ENCODE results near the gene CEP55. TPM values are rescaled to one million over a fixed set of nuclear protein-coding genes. Genes with fewer than 3 reads are reported as not detected.

Gene CEP55
- under 1 TPM; 0.16 to 0.17 TPM for total RNA-seq
- polyA plus RNA-seq (2013, experiment 1 of 2), result 1.3 TPM
- polyA plus RNA-seq (2013, experiment 2 of 2), result 2.4 TPM
- total RNA-seq, result 0 to 197 (median 0.91) reads per million in 172 experiments

GRCh38 chr10:93496322-93497041 is at the start of gene CEP55:
Gene CEP55, plus strand, starts transcription at chr10:93496612. Its CDS starts 3,440 bp downstream, at chr10:93500052.
- Histone ChIP-seq H3K36me3 (ENCODE audit: insufficient read depth, low read length) (no peaks in the 10 kb centered on the region), H3K4me1 (ENCODE audit: insufficient read depth, low read length) (peaks cover 17% of the 10 kb centered on the region), H3K27ac (ENCODE audit: low read depth in 1 of 2, low read length in 2 of 2) (no peak within 1 kb of the TSS), H3K27me3 (ENCODE audit: control insufficient read depth in 1 of 2, insufficient read depth in 2 of 2, low read length in 2 of 2) (no peaks in the 10 kb centered on the region), H3K4me3 (ENCODE audit: low read length) (peak within 1 kb of the TSS; percentile 95), H3K9me3 (ENCODE audit: control insufficient read depth in 1 of 2, insufficient read depth in 1 of 2, low read length in 2 of 2) (no peaks in the 10 kb centered on the region)
- Mint-ChIP-seq H3K4me3 (peak within 1 kb of the TSS; percentile 95), H3K9me3 (no peaks in the 10 kb centered on the region), H3K4me1 (ENCODE audit: low read depth) (peaks cover 4% of the 10 kb centered on the region), H3K27ac (peak within 1 kb of the TSS; percentile 46), H3K36me3 (ENCODE audit: low read depth) (peaks cover 5% of the 10 kb centered on the region), H3K27me3 (peaks cover 5% of the 10 kb centered on the region)
- TF ChIP-seq, protein P1, sequence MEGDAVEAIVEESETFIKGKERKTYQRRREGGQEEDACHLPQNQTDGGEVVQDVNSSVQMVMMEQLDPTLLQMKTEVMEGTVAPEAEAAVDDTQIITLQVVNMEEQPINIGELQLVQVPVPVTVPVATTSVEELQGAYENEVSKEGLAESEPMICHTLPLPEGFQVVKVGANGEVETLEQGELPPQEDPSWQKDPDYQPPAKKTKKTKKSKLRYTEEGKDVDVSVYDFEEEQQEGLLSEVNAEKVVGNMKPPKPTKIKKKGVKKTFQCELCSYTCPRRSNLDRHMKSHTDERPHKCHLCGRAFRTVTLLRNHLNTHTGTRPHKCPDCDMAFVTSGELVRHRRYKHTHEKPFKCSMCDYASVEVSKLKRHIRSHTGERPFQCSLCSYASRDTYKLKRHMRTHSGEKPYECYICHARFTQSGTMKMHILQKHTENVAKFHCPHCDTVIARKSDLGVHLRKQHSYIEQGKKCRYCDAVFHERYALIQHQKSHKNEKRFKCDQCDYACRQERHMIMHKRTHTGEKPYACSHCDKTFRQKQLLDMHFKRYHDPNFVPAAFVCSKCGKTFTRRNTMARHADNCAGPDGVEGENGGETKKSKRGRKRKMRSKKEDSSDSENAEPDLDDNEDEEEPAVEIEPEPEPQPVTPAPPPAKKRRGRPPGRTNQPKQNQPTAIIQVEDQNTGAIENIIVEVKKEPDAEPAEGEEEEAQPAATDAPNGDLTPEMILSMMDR (IDR thresholded peaks at IDR 0.05), result no peak
- ATAC-seq (ENCODE audit: poor library complexity) (peak; percentile 99), DNase-seq (peak; percentile 89 to 97 (median 94))
- POLR2A ChIA-PET, result interaction anchor here (0.7 to 1.6 kb wide), 5 partner anchors 10 to 1772 kb away, joined by 4 to 6 read pairs (median 4); partner anchors contain the start of gene EXOC6
- CTCF ChIA-PET, result interaction anchor here (0.6 to 1.6 kb wide), 5 partner anchors 12 to 692 kb away, joined by 3 to 9 read pairs (median 4); partner anchors contain the start of gene MYOF
- intact Hi-C loops (cut with DNase I, micrococcal nuclease), result loop anchor here (5.0 to 10.0 kb wide), 7 partner anchors 119 to 1572 kb away; partner anchors contain the start of genes BTAF1 (in 1 of the 2), CPEB3 (in 1 of the 2), EXOC6 (in 1 of the 2) and KIF11 (in 1 of the 2)

DNA sequence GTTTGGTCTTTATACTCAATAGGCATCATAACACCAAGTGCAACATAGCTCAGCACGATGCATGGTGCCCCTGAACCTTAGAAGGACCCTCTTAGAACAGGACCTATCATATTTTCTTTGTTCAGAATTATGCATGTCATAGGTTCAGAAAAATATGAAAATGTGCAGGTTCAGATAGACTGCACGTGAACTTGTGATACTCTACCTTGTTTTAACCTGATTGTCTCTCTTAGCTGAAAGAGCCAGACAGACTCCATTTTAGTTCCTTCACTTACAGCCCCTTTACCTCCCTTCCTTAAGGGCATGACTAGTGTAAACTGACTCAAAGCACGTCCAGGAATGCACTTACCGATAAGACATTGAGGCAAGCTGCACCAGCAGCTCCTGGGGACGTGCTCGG is 49.4 kb upstream of the CEP55 start:
- H3K27ac ChIP-seq (ENCODE audit: low read depth in 1 of 2, low read length in 2 of 2), result no peak overlapping the region
- Mint-ChIP-seq H3K27ac (no peak overlapping the region), H3K27me3 (no peaks in the 10 kb centered on the region), H3K4me1 (ENCODE audit: low read depth) (peaks cover 9% of the 10 kb centered on the region), H3K4me3 (no peak overlapping the region), H3K9me3 (no peaks in the 10 kb centered on the region), H3K36me3 (ENCODE audit: low read depth) (no peaks in the 10 kb centered on the region)
- peaks cover under 1% of the 10 kb centered on the region for H3K4me1 ChIP-seq (ENCODE audit: insufficient read depth, low read length)
- H3K9me3 ChIP-seq (ENCODE audit: control insufficient read depth in 1 of 2, insufficient read depth in 1 of 2, low read length in 2 of 2), result no peaks in the 10 kb centered on the region
- intact Hi-C loops (cut with DNase I, micrococcal nuclease), result no loop called here
- DNase-seq (no peak), ATAC-seq (ENCODE audit: poor library complexity) (no peak)
- no peak overlapping the region for H3K4me3 ChIP-seq (ENCODE audit: low read length)
- H3K27me3 ChIP-seq (ENCODE audit: control insufficient read depth in 1 of 2, insufficient read depth in 2 of 2, low read length in 2 of 2), result no peaks in the 10 kb centered on the region
- no peaks in the 10 kb centered on the region for H3K36me3 ChIP-seq (ENCODE audit: insufficient read depth, low read length)
- ChIA-PET CTCF (no interaction called here), POLR2A (no interaction called here)
- TF ChIP-seq, protein P1 (IDR thresholded peaks at IDR 0.05), result no peak

DNA sequence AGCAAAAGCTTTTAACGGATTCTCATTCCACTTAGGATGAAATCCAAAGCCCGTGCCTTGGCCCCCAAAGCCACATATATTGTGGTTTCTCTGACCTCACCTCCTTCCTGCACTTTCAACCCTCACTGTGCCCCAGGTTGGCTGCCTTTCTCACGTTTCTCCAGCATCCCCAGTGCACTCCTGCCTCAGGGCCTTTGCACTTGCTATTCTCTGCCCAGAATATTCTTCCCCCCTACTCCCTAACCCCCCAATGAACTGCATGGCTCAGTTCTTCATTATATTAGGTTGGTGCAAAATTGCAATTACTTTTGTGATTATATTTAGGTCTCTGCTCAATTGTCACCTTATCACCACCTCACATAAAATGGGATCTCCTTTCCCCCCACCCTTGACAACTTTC is 48.4 kb upstream of the CEP55 start:
- H3K4me3 Mint-ChIP-seq, result no peak overlapping the region
- H3K27me3 Mint-ChIP-seq, result no peaks in the 10 kb centered on the region
- H3K4me1 Mint-ChIP-seq (ENCODE audit: low read depth), result peaks cover 12% of the 10 kb centered on the region
- Histone ChIP-seq H3K36me3 (ENCODE audit: insufficient read depth, low read length) (no peaks in the 10 kb centered on the region), H3K27me3 (ENCODE audit: control insufficient read depth in 1 of 2, insufficient read depth in 2 of 2, low read length in 2 of 2) (no peaks in the 10 kb centered on the region), H3K9me3 (ENCODE audit: control insufficient read depth in 1 of 2, insufficient read depth in 1 of 2, low read length in 2 of 2) (no peaks in the 10 kb centered on the region), H3K4me3 (ENCODE audit: low read length) (no peak overlapping the region), H3K4me1 (ENCODE audit: insufficient read depth, low read length) (peaks cover 3% of the 10 kb centered on the region), H3K27ac (ENCODE audit: low read depth in 1 of 2, low read length in 2 of 2) (no peak overlapping the region)
- ATAC-seq (ENCODE audit: poor library complexity) (no peak), DNase-seq (no peak)
- H3K9me3 Mint-ChIP-seq, result no peaks in the 10 kb centered on the region
- CTCF ChIA-PET, result no interaction called here
- H3K27ac Mint-ChIP-seq, result no peak overlapping the region
- POLR2A ChIA-PET, result no interaction called here
- no peaks in the 10 kb centered on the region for H3K36me3 Mint-ChIP-seq (ENCODE audit: low read depth)
- TF ChIP-seq, protein P1 (IDR thresholded peaks at IDR 0.05), result no peak
- intact Hi-C loops (cut with DNase I, micrococcal nuclease), result no loop called here
